RWPE2 (cell line): ENCODE data around the gene SETBP1.

Experiments used
- ATAC-seq: fragments of 200-7000 bp; cut with Tn5 transposase; 3 replicates; pipeline ENCODE4 v1.9.1; 2021; ENCODE audit warnings: low read depth
- DNase-seq: peaks from one replicate; pipeline ENCODE4 v3.0.0-alpha.2; 2020; ENCODE audit warnings: low spot score
- H3K27ac ChIP-seq: fragments of 450-650 bp; 2 replicates; pipeline ENCODE4 v1.5.1; 2017; ENCODE audit warnings: mild to moderate bottlenecking; ENCODE audit not compliant: poor library complexity, severe bottlenecking
- H3K27me3 ChIP-seq: fragments of 250-450 bp; sonication (Bioruptor Pico); 2 replicates; pipeline ENCODE4 v1.5.1; 2021; ENCODE audit warnings: mild to moderate bottlenecking, moderate library complexity; ENCODE audit not compliant: insufficient read depth, poor library complexity, severe bottlenecking
- H3K36me3 ChIP-seq: fragments of 250-450 bp; sonication (Bioruptor Pico); 2 replicates; pipeline ENCODE4 v1.5.1; 2020; ENCODE audit warnings: low read depth, mild to moderate bottlenecking, moderate library complexity
- H3K4me1 ChIP-seq: fragments of 250-450 bp; sonication (Bioruptor Pico); 2 replicates; pipeline ENCODE4 v1.5.1; 2021; ENCODE audit warnings: mild to moderate bottlenecking, moderate library complexity; ENCODE audit not compliant: insufficient read depth, poor library complexity, severe bottlenecking
- H3K4me3 ChIP-seq: fragments of 250-450 bp; sonication (Bioruptor Pico); 2 replicates; pipeline ENCODE4 v1.5.1; 2021; ENCODE audit warnings: mild to moderate bottlenecking, moderate library complexity; ENCODE audit not compliant: severe bottlenecking
- H3K9me3 ChIP-seq: fragments of 250-450 bp; sonication (Bioruptor Pico); 2 replicates; pipeline ENCODE4 v1.5.1; 2021; ENCODE audit warnings: mild to moderate bottlenecking, moderate library complexity; ENCODE audit not compliant: severe bottlenecking
- TF ChIP-seq, protein P1 (sequence below): fragments of 450-650 bp; IDR thresholded peaks from one replicate; pipeline ENCODE4 v1.5.1; 2017; ENCODE audit warnings: mild to moderate bottlenecking, moderate library complexity; ENCODE audit not compliant: poor library complexity, severe bottlenecking

The SETBP1 gene

DNA sequence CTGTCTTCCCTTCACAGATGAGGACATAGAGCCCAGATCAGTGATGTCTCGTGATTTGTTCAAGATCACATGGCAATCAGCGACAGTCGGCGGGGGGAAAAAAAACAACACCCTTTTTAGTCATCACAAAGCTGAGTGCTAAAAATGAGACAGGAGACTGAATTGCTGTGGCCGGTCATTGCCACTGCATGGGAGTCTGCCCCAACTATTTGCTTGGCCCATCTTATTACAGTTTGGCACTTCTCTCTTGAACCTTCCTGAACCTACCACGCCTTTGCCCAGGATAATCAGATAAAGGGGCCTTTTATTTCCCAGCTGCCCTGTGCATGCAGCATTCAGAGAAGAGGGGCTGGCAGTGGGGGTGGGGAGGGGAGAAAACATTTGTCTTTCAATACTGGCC, 42.7 kb downstream of the SETBP1 start:
- TF ChIP-seq, protein P1, sequence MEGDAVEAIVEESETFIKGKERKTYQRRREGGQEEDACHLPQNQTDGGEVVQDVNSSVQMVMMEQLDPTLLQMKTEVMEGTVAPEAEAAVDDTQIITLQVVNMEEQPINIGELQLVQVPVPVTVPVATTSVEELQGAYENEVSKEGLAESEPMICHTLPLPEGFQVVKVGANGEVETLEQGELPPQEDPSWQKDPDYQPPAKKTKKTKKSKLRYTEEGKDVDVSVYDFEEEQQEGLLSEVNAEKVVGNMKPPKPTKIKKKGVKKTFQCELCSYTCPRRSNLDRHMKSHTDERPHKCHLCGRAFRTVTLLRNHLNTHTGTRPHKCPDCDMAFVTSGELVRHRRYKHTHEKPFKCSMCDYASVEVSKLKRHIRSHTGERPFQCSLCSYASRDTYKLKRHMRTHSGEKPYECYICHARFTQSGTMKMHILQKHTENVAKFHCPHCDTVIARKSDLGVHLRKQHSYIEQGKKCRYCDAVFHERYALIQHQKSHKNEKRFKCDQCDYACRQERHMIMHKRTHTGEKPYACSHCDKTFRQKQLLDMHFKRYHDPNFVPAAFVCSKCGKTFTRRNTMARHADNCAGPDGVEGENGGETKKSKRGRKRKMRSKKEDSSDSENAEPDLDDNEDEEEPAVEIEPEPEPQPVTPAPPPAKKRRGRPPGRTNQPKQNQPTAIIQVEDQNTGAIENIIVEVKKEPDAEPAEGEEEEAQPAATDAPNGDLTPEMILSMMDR, result no peak
- Histone ChIP-seq H3K4me3 (no peak overlapping the region), H3K9me3 (no peaks in the 10 kb centered on the region), H3K27ac (no peak overlapping the region), H3K4me1 (peaks cover 15% of the 10 kb centered on the region), H3K36me3 (no peaks in the 10 kb centered on the region), H3K27me3 (no peaks in the 10 kb centered on the region)
- ATAC-seq (no peak), DNase-seq (no peak)

DNA sequence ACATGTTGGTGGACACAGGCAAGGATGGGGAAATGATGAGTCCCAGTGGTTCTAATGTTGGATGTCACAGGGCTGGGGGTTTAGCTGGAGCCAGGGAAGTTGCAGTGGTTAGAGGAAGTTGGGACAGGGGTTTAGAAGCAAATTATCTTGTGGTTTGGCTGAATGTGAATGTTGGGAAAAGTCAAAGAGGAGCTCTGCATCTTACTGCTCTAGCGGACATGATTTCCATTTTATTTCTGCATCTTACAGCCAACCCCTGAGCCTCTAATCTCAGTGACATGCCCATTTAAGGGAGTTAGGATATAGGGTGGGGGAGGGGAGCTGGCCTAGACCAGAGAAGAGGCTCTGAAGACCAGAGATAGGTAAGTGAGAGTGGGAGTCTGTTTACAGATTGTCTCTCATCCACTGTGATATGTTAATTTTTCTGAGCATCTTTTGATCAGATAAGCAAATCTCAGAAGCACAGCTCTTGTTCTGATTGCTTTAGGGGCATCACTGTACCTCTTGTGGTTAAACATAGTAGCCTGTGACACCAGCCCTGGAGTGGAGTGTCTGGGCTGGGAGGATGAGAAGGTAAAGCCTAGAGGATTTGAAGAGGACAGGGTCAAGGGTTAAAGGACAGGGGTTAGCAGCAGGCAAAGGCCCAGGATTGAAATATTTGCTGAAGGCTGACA, 43.6 kb downstream of the SETBP1 start:
- Histone ChIP-seq H3K4me3 (no peak overlapping the region), H3K27me3 (no peaks in the 10 kb centered on the region), H3K9me3 (no peaks in the 10 kb centered on the region), H3K36me3 (no peaks in the 10 kb centered on the region), H3K4me1 (peaks cover 15% of the 10 kb centered on the region), H3K27ac (peak overlapping the region; percentile 35)
- ATAC-seq (no peak), DNase-seq (no peak)
- TF ChIP-seq, protein P1, result no peak

DNA sequence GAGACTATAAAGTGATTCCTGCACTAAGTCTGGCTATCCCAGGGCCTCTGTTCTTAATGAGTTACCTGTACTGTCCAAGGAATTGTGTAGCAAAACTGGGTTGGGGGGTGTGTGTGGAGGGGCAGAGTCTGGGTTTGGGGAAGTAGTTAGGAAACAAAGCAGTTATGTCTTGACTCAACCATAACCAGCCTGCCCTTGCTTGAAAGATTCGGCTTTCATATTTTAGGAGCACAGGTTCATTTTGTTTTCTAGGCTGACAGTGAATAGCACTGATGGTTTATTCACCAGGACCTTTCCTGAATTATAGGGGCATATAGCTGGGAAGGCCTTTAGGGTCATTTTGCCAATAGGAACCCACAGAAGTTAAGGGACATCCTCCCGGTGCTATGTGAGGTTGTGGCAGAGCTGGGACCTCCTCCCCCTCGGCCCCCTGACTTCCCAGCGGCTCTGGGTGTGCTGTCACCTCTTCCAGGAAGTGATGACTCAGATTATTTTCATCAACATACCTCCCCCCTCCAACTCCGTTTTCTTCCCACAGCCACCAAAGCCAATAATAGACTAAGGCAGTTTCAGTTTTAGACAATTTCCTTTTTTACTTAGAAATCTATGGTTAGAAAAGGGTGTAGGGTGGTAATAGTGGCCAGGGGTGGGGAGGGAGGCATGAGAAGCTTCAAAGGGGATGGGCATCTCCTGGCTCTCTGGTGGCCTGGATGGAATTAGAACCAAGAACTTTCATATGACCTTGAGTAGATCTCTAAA, 44.8 kb downstream of the SETBP1 start:
- H3K27ac ChIP-seq, result peak overlapping the region; percentile 35
- no peak for DNase-seq
- H3K4me1 ChIP-seq, result peaks cover 15% of the 10 kb centered on the region
- TF ChIP-seq, protein P1, result no peak
- H3K27me3 ChIP-seq, result no peaks in the 10 kb centered on the region
- H3K9me3 ChIP-seq, result no peaks in the 10 kb centered on the region
- no peaks in the 10 kb centered on the region for H3K36me3 ChIP-seq
- ATAC-seq, result peak; percentile 83
- no peak overlapping the region for H3K4me3 ChIP-seq

DNA sequence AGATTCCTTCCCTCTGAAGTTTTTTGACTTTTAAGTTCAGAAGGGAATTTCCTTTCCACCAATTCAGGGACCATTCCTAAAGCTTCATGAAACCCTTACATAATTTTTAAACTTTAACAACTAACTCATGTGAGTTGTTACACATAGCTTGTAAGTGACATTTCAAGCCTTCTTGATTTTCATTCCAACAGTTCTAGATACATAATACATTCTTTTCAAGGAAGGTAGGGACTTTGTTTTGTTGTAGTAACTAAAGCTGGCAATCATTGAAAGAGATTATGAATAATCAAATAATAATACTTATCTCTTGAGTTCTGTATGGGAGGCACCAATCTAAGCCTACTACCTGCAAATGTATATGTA, 45.4 kb downstream of the SETBP1 start:
- Histone ChIP-seq H3K27me3 (no peaks in the 10 kb centered on the region), H3K4me3 (no peak overlapping the region), H3K9me3 (no peaks in the 10 kb centered on the region), H3K36me3 (no peaks in the 10 kb centered on the region), H3K27ac (peak overlapping the region; percentile 35), H3K4me1 (peaks cover 19% of the 10 kb centered on the region)
- DNase-seq, result no peak
- TF ChIP-seq, protein P1, result no peak
- ATAC-seq, result no peak

DNA sequence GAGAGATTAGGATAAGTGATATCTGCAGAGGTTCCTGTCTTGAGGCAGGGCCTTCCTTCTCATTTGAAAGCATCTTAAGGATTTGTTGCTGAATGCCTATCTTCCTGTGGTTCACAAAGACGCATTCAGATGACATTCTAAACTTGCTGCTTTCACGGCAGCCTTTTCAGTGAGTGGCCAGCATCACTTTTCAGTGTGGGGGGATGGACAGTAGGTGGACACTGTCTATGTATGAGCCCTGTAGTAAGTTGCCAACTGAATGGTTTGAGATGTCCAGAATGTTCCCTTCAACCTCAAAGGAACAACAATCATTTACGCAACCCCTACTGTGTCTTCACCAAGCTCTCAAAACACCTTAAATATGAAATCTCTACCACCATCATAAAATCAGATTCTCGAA, 46.6 kb downstream of the SETBP1 start:
- Histone ChIP-seq H3K27me3 (no peaks in the 10 kb centered on the region), H3K4me1 (peaks cover 29% of the 10 kb centered on the region), H3K9me3 (no peaks in the 10 kb centered on the region), H3K4me3 (no peak overlapping the region), H3K27ac (no peak overlapping the region), H3K36me3 (no peaks in the 10 kb centered on the region)
- ATAC-seq (no peak), DNase-seq (no peak)
- TF ChIP-seq, protein P1, result no peak
